HCT116 (cell line): ENCODE measurements around the gene U2AF1L4. TPM values are rescaled to one million over a fixed set of nuclear protein-coding genes. Genes with fewer than 3 reads are reported as not detected.

Experiments
- ATAC-seq: fragments of 200-7000 bp; cut with Tn5 transposase; 2 replicates; pipeline ENCODE4 v1.9.1; 2020; ENCODE audit warnings: mild to moderate bottlenecking, moderate library complexity
- BruUV-seq: library from RNA; stranded (reverse); fragments of 400-500 nt; replicated peaks from 2 replicates; lab custom pipeline; 2021; lab: Mats Ljungman, UMichigan
- CTCF ChIA-PET: fragments of 300-600 bp; sonication (Branson Sonifier 250); formaldehyde crosslinking; loops from one replicate; lab custom pipeline; 2021; ENCODE audit warnings: antibody characterized with exemption; lab: Charles Lee
- POLR2A ChIA-PET: fragments of 300-600, 350-600 bp; sonication (Branson Sonifier 250); formaldehyde crosslinking; loops from one replicate; lab custom pipeline; 2021; ENCODE audit warnings: antibody characterized with exemption; lab: Charles Lee
- RAD21 ChIA-PET, 2 experiments: fragments of 300-600 bp; sonication (Branson Sonifier 250); formaldehyde crosslinking; loops; one replicate each; lab custom pipeline; 2023; ENCODE audit warnings: low total read pairs in 2 of 2; ENCODE audit not compliant: uncharacterized antibody in 2 of 2, unreplicated experiment in 2 of 2, low non-redundant PET in 1 of 2; lab: Charles Lee
- DNase-seq: peaks from one replicate; pipeline ENCODE4 v3.0.0-alpha.2; 2010; ENCODE audit warnings: low read depth, low spot score
- H2AFZ ChIP-seq: fragments of 200-600 bp; shearing (Covaris generic), sonication (generic); 2 replicates; pipeline ENCODE4 v1.6.1; 2017; ENCODE audit warnings: low read depth, mixed run types, mixed read lengths, antibody characterized with exemption, low read length; ENCODE audit not compliant: poor library complexity, severe bottlenecking
- H3K27ac ChIP-seq: 2 replicates; pipeline ENCODE4 v1.5.1; 2012; ENCODE audit warnings: low read depth, low read length
- H3K27me3 ChIP-seq: fragments of 200-600 bp; sonication (generic); 2 replicates; pipeline ENCODE4 v1.6.1; 2016; ENCODE audit warnings: mixed run types, low read length, mixed read lengths; ENCODE audit not compliant: insufficient read depth
- H3K36me3 ChIP-seq, 2 experiments: fragments of 200-500 bp in 1 of 2; fragments of 200-600 bp in 1 of 2; sonication (Bioruptor generic) in 1 of 2; sonication (generic) in 1 of 2; 2 replicates each; pipeline versions ENCODE4 v1.5.1 to v1.6.1; 2014 to 2016; ENCODE audit warnings: low read length in 2 of 2, inconsistent platforms in 1 of 2, mixed read lengths in 1 of 2, mixed run types in 1 of 2; ENCODE audit not compliant: insufficient read depth in 2 of 2, control insufficient read depth in 1 of 2
- H3K4me1 ChIP-seq, 2 experiments: fragments of 200-600 bp in 1 of 2; sonication (generic) in 1 of 2; 2 replicates each; pipeline versions ENCODE4 v1.5.1 to v1.6.1; 2012 to 2017; ENCODE audit warnings: low read length in 2 of 2, inconsistent platforms in 1 of 2, mild to moderate bottlenecking in 1 of 2, mixed read lengths in 1 of 2, mixed run types in 1 of 2, moderate library complexity in 1 of 2; ENCODE audit not compliant: insufficient read depth in 2 of 2, control insufficient read depth in 1 of 2
- H3K4me2 ChIP-seq: fragments of 200-600 bp; sonication (generic); 2 replicates; pipeline ENCODE4 v1.6.1; 2017; ENCODE audit warnings: mixed run types, low read length, mixed read lengths
- H3K4me3 ChIP-seq, 2 experiments: fragments of 200-600 bp in 1 of 2; sonication (generic) in 1 of 2; replicated peaks in 1 of 2; 2 replicates each; pipeline ENCODE4 v1.5.1; 2011 to 2016; ENCODE audit warnings: low read length in 2 of 2, control low read depth in 1 of 2, low read depth in 1 of 2, mild to moderate bottlenecking in 1 of 2, mixed read lengths in 1 of 2, mixed run types in 1 of 2
- H3K79me2 ChIP-seq: fragments of 200-600 bp; sonication (generic); 2 replicates; pipeline ENCODE4 v1.6.1; 2017; ENCODE audit warnings: mild to moderate bottlenecking, mixed run types, low read length, moderate library complexity, mixed read lengths; ENCODE audit not compliant: insufficient read depth
- H3K9ac ChIP-seq: fragments of 200-600 bp; sonication (generic); 2 replicates; pipeline ENCODE4 v1.6.1; 2016; ENCODE audit warnings: low read length, mixed read lengths
- H3K9me2 ChIP-seq: fragments of 200-600 bp; sonication (generic), shearing (Covaris generic); 2 replicates; pipeline ENCODE4 v1.6.1; 2017; ENCODE audit warnings: mixed run types, mild to moderate bottlenecking, moderate library complexity; ENCODE audit not compliant: insufficient read depth
- H3K9me3 ChIP-seq, 2 experiments: fragments of 200-500 bp in 1 of 2; fragments of 200-600 bp in 1 of 2; sonication (Bioruptor generic) in 1 of 2; sonication (generic) in 1 of 2; 2 replicates each; pipeline ENCODE4 v1.6.1; 2014 to 2017; ENCODE audit warnings: low read length in 2 of 2, mixed read lengths in 2 of 2, inconsistent platforms in 1 of 2, low read depth in 1 of 2, mild to moderate bottlenecking in 1 of 2, mixed run types in 1 of 2, moderate library complexity in 1 of 2; ENCODE audit not compliant: control insufficient read depth in 1 of 2, insufficient read depth in 1 of 2
- H4K20me1 ChIP-seq: fragments of 200-600 bp; sonication (generic), shearing (Covaris generic); 2 replicates; pipeline ENCODE4 v1.6.1; 2017; ENCODE audit warnings: mixed run types, mild to moderate bottlenecking, moderate library complexity; ENCODE audit not compliant: insufficient read depth
- CEBPB ChIP-seq: IDR thresholded peaks from 2 replicates; pipeline ENCODE4 v1.6.1; 2012; ENCODE audit warnings: low read depth
- EGR1 ChIP-seq: IDR thresholded peaks from 2 replicates; pipeline ENCODE4 v1.6.1; 2012; ENCODE audit warnings: low read depth
- EZH2phosphoT487 ChIP-seq: fragments of 200-600 bp; IDR thresholded peaks from 2 replicates; pipeline ENCODE4 v1.6.1; 2018; ENCODE audit warnings: antibody characterized with exemption, borderline replicate concordance
- JUND ChIP-seq: IDR thresholded peaks from 2 replicates; pipeline ENCODE4 v1.6.1; 2012
- POLR2A ChIP-seq: IDR thresholded peaks from 2 replicates; pipeline ENCODE4 v1.7.0; 2011; ENCODE audit warnings: borderline replicate concordance; ENCODE audit not compliant: insufficient read depth, insufficient read length; ENCODE audit errors: extremely low read depth
- RAD21 ChIP-seq: IDR thresholded peaks from 2 replicates; pipeline ENCODE4 v1.6.1; 2012; ENCODE audit warnings: low read depth, mild to moderate bottlenecking
- SIN3A ChIP-seq: IDR thresholded peaks from 2 replicates; pipeline ENCODE4 v1.6.1; 2012; ENCODE audit warnings: low read depth
- SP1 ChIP-seq: IDR thresholded peaks from 2 replicates; pipeline ENCODE4 v1.6.1; 2012; ENCODE audit warnings: low read depth
- SRF ChIP-seq: IDR thresholded peaks from 2 replicates; pipeline ENCODE4 v1.6.1; 2012; ENCODE audit warnings: low read depth
- TCF7L2 ChIP-seq: IDR thresholded peaks from 2 replicates; pipeline ENCODE4 v1.7.0; 2011; ENCODE audit warnings: borderline replicate concordance, inconsistent platforms; ENCODE audit not compliant: insufficient read depth, insufficient read length; ENCODE audit errors: extremely low read depth
- YY1 ChIP-seq: IDR thresholded peaks from 2 replicates; pipeline ENCODE4 v1.6.1; 2011; ENCODE audit warnings: low read length, low read depth, moderate library complexity, mild to moderate bottlenecking; ENCODE audit not compliant: insufficient replicate concordance; ENCODE audit errors: extremely low read depth
- ZFX ChIP-seq: fragments of 450-650 bp; IDR thresholded peaks from 2 replicates; pipeline ENCODE4 v1.6.1; 2017
- ZNF274 ChIP-seq: fragments of 200-500 bp; sonication (Bioruptor generic); IDR thresholded peaks from 2 replicates; pipeline ENCODE4 v1.6.1; 2014; ENCODE audit warnings: mild to moderate bottlenecking, low read depth, low read length, inconsistent platforms
- intact Hi-C: fragments of 100-400 bp; cut with micrococcal nuclease; formaldehyde crosslinking; loops from 2 replicates; pipeline ENCODE4 v1.10.0; 2022
- total RNA-seq: library from RNA; stranded (reverse); gene quantifications from one replicate; pipeline ENCODE4 v1.2.1, GENCODE V29; 2021; ENCODE audit not compliant: unreplicated experiment
- TF ChIP-seq, protein P1 (sequence below): IDR thresholded peaks from 2 replicates; pipeline ENCODE4 v1.6.1; 2012; ENCODE audit warnings: low read depth

The U2AF1L4 gene
- total RNA-seq, 1 experiment from 2014 or later: 15.6 TPM

DNA sequence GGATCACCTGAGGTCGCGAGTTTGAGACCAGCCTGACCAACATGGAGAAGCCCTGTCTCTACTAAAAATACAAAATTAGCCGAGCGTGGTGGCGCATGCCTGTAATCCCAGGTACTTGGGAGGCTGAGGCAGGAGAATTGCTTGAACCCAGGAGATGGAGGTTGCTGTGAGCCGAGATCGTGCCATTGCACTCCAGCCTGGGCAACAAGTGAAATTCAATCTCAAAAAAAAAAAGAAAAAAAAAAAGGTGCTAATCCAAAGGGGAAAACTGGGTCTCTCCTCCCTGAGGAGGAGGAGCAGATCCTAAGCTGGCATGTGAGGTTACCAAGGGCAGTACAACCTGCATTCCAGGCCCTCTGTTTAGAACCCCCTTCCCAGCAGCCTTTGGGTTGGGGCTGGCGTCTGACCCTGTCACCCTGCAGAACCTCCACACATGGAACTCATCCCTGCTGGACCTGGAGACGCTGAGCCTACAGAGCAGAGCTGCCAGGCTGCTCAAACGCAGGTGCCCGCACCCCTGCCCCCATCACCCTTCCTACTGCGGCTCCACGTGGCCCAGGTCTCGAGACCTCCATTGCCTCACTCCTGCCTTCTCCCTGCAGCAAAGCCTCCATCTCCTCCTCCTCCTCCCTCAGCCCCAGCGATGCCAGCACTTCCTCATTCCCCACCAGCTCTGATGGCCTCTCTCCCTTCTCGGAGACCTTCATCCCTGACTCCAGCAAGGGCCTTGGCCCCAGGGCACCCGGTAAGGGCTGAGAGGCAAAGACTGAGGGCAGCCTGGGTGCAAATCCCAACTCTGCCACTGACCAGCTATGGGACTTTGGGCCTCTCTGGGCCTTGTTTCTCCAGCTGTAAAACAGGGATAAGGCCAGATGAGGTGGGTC, 19.5 kb upstream of the U2AF1L4 start:
- RAD21 ChIA-PET: no interaction called here
- H3K4me3 ChIP-seq: no peak overlapping the region

More for the DNA sequence above, 19.5 kb upstream of the U2AF1L4 start:
- no peak for ATAC-seq
- TF ChIP-seq ZFX: no peak
- no peak for TF ChIP-seq CEBPB
- TF ChIP-seq SRF: no peak
- TF ChIP-seq EZH2phosphoT487: no peak
- TF ChIP-seq EGR1: no peak
- no peak for TF ChIP-seq SP1
- TF ChIP-seq SIN3A: no peak
- no peak for TF ChIP-seq POLR2A
- TF ChIP-seq, protein P1, sequence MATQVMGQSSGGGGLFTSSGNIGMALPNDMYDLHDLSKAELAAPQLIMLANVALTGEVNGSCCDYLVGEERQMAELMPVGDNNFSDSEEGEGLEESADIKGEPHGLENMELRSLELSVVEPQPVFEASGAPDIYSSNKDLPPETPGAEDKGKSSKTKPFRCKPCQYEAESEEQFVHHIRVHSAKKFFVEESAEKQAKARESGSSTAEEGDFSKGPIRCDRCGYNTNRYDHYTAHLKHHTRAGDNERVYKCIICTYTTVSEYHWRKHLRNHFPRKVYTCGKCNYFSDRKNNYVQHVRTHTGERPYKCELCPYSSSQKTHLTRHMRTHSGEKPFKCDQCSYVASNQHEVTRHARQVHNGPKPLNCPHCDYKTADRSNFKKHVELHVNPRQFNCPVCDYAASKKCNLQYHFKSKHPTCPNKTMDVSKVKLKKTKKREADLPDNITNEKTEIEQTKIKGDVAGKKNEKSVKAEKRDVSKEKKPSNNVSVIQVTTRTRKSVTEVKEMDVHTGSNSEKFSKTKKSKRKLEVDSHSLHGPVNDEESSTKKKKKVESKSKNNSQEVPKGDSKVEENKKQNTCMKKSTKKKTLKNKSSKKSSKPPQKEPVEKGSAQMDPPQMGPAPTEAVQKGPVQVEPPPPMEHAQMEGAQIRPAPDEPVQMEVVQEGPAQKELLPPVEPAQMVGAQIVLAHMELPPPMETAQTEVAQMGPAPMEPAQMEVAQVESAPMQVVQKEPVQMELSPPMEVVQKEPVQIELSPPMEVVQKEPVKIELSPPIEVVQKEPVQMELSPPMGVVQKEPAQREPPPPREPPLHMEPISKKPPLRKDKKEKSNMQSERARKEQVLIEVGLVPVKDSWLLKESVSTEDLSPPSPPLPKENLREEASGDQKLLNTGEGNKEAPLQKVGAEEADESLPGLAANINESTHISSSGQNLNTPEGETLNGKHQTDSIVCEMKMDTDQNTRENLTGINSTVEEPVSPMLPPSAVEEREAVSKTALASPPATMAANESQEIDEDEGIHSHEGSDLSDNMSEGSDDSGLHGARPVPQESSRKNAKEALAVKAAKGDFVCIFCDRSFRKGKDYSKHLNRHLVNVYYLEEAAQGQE: no peak
- TF ChIP-seq YY1: no peak
- TF ChIP-seq JUND: no peak
- no peak for TF ChIP-seq ZNF274
- TF ChIP-seq RAD21: no peak
- TF ChIP-seq TCF7L2: no peak
- TF ChIP-seq, all 23 proteins: peak for 0
- Histone ChIP-seq H3K79me2 (peaks cover 4% of the 10 kb centered on the region), H4K20me1 (no peaks in the 10 kb centered on the region), H3K4me1 (peaks cover 0 to 6% of the 10 kb centered on the region in 2 experiments; a peak in 1 of 4 replicates), H3K9me3 (no peaks in the 10 kb centered on the region), H3K27ac (no peak overlapping the region), H3K27me3 (no peaks in the 10 kb centered on the region), H2AFZ (no peak overlapping the region), H3K36me3 (peaks cover 12 to 13% of the 10 kb centered on the region in 2 experiments; a peak in 2 of 4 replicates), H3K9me2 (no peaks in the 10 kb centered on the region), H3K9ac (no peak overlapping the region), H3K4me2 (no peak overlapping the region)
- intact Hi-C loops: no loop called here
- ChIA-PET POLR2A (interaction anchor here (1.8 kb wide), 1 partner anchor 16 kb away, joined by 5 read pairs; the partner anchor contains the start of gene LIN37), CTCF (no interaction called here)
- no TSS peak for BruUV-seq
- DNase-seq: no peak
